NCI-H446 treated with DMSO at 0.1 percent for 48 hours (cell line): ENCODE results near the gene KCNJ8.
"Not testable (repeated sequence)": the region's sequence is repeated elsewhere in the genome, so short reads cannot be mapped to it uniquely, and the experiment has no call there.

Source experiments
- DNase-seq: peaks from one replicate; lab custom pipeline; 2025; lab: John Stamatoyannopoulos, UW

Gene KCNJ8

DNA sequence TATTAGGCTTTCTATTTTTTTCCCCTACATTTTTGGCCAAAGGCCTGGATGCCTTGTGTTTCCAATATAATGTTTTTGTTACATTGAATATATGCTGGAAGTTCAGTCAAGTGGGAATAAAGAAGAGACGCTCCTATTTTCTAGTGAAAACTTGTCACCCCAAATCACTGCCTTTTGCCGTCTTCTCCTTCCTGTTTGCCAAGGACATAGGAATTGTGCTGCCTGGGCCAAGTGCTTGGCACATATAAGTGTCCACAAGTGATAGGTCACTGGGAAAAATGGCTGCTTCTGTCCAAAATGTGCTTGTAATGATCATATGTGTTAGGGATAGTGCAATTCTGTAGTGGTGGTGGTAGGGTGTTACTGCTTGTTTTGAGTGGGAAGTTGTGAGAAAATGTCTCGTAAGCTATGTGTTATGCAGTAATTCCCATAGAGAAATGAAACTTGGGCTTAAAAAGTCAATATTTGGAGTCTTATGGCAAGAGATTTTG is 11.6 kb upstream of the KCNJ8 start:
- DNase-seq, result no peak

DNA sequence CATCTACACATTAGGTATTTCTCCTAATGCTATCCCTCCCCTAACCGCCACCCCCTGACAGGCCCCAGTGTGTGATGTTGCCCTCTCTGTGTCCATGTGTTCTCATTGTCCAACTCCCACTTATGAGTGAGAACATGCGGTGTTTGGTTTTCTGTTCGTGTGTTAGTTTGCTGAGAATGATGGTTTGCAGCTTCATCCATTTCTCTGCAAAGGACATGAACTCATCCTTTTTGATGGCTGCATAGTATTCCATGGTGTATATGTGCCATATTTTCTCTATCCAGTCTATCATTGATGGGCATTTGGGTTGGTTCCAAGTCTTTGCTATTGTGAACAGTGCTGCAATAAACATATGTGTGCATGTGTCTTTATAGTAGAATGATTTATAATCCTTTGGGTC is 8.2 kb upstream of the KCNJ8 start:
- not testable (repeated sequence) for DNase-seq

DNA sequence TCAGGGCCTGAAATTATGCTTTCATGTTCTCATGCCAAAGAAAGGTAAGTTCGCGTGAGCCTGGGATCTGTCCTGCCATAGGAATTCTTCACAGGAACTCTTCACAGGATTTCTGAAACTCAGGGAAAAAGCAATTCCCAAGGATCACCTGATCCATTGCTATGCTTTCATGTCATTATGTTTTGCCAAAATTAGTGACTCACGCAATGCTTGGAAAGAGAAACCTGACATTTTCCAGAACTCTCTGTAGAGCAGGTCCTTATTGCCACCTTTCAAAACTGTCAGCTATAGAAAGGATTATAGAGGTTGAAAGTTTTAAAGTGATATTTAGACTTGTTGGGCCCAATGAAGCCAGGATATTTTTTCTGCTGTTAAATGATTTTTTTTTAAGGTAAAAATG is 6.3 kb upstream of the KCNJ8 start:
- DNase-seq, result no peak

DNA sequence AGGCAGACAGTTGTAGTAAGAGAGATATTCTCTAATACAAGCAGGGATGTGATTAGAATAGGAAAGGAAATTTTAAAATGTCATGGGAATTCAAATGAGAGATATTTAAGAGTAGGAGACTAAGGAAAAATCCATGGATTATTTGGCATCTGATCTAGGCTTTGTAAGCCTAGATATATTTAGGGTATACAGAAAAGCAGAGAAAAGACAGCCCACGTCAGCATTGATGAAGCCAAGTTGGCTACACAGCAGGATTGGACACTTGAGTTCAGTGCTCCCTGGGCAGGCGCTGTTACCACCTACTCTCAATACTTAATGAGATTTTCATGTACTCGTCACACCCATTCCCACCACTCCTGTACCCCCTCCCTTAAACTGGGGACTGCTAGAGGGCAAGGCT is 1.7 kb upstream of the KCNJ8 start:
- DNase-seq, result no peak

DNA sequence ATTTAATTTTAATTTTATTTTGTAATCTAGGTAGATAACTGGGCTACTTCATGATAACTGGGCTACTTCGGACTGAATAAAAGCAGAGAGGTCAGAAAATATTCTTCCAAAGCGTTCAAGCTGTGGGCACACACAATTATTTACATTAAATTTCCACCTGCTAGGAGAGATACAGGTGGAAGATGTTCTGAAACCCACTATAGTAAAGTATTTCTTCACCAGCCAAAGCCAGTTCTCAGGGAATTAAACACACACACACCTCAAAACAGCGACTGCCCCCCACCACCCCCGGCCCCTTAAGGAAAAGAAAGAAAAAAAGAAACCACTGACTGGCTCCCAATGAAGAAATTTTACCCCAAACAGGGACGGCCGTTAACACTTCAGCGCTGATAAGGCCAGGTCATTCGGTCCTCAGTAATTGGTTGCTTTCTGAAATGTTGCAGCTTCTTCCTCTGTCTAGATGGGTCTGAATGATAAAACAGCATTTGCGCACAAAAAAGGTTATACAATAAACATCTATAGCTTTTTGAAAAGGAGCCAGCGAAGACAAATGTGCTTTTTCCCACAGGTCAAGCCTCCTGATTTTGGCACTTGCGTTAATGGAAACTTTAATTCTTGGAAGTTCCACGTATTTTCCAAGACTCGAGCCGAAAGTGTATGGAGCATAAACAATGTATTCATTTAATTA is 771 bp upstream of the KCNJ8 start:
- no peak for DNase-seq

DNA sequence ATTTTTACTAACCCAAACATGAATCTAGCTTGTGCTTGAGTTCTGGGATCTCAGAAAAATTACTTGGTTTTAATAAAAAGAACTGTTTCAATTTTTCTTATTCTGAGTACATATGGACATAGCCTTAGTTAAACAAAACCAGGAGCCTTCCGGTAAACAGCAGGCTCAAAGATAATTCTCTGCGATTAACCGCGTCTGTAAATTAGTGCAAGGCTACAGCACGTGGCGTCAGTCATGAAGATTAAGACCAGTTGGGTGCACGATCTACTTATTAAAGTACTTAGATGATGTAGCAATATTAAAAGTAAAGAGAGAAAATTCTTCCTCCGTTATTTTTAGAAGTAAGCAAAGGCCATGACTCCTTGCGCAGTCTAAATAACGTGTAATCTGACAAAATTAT is 700 bp downstream of the KCNJ8 start:
- no peak for DNase-seq

DNA sequence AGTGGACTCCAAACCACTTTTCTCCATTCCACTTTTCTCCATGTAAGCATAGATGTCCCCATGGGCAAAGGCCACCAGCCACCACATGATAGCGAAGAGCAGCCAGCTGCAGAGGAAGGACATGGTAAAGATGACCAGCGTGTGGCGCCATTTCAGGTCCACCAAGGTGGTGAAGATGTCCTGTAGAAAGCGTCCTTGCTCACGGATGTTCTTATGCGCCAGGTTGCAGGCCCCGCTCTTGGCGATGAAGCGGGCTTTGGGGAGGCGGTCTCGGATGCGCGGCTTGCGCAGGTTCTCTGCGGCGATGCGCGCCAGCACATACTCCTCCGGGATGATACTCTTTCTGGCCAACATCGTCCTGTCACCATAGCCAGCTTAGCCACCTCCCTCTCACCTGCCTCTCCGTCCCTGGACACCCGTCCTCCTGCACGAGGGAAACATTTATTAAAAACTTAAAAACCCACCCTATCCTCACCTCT is 1.2 kb downstream of the KCNJ8 start:
- DNase-seq, result no peak

DNA sequence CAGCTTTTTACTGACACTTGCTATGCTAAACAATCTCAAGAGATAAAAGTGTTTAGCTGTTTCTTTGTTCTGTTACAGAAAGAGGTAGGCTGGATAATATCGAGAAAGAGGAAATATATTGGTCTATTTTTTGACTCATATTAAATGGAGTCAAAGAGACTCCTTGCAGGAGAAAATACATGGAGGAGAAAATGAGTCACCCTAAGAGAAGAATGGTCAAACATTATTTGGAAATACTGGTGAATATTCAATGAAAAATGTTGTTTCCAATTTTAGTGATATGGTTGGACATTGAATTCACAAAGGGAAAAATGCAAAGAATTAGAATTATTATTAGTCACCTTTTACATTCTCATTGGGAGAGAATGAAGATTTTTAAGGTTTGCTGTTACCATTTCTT is 3.2 kb downstream of the KCNJ8 start:
- no peak for DNase-seq

DNA sequence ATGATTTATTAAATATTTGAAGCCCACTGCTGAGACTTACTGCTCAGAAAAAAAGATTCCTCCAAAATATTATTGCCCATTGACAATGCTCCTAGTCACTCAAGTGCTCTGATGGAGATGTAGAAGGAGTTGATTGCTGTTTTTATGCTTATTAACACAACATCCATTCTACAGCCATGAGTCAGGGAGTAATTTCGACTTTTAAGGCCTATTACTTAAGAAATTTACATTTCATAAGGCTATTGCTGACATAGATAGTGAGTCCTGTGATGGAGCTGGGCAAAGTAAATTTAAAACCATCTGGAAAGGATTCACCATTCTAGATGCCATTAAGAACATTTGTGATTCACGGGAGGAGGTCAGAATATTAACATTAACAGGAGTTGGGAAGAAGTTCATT is 5.2 kb downstream of the KCNJ8 start:
- no peak for DNase-seq

DNA sequence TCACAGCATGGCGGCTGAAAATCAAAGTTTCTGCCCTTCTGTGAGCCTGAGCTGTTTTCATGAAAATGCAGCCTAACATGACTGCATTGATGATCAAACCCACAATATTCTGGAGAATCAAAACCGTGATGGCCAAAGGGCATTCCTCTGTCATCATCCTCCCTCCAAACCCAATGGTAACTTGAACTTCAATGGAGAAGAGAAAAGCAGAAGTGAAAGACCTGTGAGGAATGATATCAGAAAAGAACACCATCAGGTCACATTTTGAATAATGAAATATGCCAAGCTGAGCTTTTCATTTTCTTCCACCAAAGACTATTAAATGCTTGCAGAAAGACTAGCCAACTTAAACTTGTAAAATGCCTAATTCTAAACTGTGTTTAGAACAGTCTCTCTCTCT is 8.1 kb downstream of the KCNJ8 start:
- DNase-seq, result no peak

DNA sequence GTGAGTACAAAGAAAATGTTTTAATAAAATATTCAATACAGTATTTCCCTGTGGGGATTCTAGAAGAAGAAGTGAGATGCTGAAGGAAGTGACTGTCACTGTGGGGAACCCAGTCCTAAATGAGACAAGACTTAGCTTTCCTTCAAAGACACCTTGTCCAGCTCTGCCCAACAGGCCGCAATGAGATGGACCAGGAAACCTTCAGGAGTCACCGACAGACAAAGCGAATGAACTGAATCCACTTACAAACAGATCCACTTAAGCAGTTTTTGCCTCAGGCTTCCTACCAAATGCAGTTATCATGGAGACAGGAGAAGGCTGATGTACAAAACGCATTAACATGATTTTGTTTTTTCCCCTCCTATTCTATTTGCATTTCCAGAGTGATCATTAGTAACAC is 9.6 kb downstream of the KCNJ8 start:
- no peak for DNase-seq

DNA sequence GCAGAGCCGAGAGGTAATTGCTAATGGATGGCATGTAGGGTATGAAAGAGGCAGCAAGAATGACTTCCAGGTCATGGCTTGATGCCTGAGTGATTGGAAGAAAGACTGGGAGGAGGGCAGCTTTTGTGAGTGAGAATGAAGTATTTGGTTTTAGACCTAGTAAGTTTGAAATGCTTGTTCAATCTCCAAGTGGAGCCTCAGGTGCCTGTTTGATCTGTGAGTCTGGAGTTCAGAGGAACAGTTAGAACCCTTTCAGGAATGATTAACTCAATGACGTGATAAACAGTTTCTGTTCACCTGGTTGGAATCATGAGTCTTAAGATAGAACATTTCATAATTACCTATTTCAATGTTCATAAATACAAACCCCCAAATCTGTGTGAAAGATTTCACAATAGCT is 10.4 kb downstream of the KCNJ8 start:
- no peak for DNase-seq

DNA sequence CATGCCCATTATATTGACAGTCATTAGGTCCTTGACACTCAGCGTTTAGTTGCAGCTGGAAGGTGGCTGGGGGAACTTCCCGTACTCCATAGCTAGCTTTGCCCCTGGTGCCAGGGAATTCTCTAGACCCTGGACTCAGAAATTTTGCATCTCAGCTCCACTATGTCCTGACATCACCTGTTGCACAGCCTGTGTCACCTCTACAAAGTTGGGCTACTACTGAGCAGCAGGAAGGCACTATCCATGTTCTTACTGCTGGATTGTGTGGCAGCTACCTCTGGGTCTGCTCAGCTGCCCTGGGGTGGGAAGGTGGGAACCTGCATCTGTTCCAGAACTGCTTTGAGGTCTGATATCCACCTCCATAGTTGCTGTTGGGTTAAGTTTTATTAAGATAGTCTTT is 11.0 kb downstream of the KCNJ8 start:
- DNase-seq, result no peak

DNA sequence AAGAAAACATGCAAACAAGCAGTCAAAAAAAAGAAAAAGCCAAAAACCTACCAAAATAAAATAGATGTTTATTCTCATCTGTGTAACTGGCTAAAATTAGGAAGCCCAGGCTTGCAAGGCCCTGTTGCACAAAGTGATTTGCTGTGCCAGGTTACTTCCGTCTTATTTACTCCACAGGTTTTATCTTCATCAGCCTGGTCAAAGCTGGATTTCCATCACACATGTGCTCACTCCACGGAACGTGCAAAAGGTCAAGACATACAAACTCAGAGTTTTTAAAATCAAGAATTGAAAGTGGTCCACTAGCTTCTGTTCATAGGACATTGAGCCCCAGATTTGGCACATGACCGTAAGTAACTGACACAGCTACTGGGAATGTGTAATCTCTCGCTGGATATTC is 14.8 kb downstream of the KCNJ8 start:
- no peak for DNase-seq

DNA sequence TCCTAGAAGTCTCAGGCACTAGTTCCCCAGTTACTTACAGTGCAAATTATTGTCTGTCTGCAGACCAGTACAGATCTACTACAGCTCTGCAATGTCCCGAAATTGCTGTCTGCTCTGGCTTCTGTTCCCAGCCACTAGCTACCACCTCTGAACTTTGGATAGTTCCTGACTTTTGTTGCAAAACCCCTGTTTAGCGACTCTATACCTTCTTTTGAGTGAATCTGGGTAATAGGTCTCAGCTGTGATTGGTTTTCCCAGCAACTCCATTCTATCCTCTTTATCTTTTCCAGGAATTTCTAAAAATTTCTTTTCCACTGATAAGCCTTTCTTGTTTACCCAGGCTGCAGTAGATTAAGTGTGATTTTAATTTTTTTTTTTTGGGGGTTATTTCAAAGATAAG is 16.8 kb downstream of the KCNJ8 start:
- DNase-seq, result no peak

DNA sequence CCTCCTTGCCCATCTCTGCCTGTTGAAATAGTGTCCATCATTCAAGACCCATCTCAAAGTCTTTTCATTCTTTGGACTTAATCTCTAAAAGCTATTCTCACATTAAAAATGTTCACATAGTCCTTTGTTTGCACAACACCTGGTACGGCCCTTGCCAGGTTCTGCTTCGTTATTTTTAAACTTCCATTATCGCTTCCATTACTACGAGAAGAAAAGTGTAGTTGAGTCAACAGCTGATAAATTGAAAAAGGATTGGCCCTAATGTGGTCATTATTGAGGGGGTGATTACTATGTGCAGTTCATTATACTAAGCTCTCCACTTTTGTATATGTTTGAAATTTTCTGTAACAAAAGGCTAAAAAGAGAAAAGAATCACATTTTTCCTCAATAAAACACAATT is 17.8 kb downstream of the KCNJ8 start:
- no peak for DNase-seq

DNA sequence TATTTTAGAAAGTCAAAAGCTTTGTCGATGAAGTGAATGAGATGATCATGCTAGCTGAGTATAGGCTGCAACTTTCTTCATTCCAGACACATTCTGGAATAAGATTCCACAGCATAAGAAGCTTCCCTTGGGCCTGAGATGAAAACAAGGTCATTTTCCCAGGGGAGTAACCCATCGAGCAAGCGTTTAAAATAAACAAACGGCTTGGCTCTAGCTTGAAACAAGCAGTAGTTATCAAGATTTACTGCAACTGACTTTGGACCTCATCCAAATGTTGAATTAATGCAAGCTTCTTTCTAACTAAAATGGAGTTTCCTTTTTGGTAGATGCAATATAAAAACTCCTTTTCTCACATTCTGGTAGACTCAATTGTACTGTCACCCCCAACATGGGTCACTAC is 23.0 kb downstream of the KCNJ8 start:
- DNase-seq, result peak; percentile 15

DNA sequence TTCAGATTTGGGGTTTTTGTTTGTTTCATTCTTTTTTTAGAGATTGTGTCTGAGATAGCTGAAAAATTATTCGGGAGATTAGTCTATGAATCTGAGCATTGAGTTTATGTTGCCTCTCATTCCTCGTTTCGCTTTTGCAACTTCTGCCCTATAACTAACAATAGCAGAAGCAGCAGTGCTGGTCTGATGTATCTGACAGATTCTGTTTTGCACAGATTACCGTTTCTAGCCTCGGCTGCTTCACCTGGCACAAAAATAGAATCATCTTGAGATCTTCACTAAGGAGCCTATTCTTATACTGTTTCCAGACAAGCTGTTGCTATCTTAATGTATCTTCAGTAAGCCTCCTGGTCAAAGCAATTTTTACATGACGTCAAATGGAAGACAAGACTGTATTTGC is 29.2 kb downstream of the KCNJ8 start:
- DNase-seq, result no peak

DNA sequence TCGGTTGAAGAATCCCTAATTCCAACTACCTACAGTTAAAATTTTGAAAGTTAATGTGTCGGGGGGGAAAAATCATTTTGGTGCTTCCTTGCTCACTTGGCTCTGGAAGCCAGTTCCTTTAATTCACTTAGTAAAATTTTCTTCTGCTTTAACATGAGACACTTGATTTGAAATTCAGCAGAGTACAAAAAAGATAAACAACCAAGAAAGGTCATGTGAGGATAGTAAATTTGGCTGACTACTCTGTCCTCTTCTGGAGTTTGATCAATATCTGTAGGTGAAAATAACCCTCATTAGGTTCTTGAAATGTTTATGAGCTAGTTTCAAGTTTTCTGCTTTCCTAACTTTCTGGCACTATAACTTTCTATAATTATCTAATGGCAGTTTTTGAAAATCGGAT is 43.4 kb downstream of the KCNJ8 start:
- peak; percentile 21 for DNase-seq

DNA sequence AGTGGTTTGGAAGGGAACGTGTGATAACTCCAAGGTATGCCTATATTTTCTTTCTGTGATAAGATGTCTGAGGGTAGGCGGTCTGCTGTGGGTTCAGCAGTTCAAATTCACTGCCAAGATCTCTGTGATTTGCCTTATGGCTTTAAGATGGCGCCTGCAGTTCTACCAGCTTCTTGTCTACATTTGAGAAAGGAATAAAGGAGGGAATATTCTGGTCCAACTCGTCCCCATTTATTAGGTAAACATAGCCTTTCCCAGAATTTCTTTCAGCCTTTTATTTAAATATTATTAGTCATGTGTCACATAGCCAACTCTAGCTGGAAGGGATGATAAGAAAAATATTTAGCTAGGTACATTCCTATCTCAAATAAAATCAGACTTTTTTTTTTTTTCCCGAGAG is 48.8 kb downstream of the KCNJ8 start:
- DNase-seq, result no peak

DNA sequence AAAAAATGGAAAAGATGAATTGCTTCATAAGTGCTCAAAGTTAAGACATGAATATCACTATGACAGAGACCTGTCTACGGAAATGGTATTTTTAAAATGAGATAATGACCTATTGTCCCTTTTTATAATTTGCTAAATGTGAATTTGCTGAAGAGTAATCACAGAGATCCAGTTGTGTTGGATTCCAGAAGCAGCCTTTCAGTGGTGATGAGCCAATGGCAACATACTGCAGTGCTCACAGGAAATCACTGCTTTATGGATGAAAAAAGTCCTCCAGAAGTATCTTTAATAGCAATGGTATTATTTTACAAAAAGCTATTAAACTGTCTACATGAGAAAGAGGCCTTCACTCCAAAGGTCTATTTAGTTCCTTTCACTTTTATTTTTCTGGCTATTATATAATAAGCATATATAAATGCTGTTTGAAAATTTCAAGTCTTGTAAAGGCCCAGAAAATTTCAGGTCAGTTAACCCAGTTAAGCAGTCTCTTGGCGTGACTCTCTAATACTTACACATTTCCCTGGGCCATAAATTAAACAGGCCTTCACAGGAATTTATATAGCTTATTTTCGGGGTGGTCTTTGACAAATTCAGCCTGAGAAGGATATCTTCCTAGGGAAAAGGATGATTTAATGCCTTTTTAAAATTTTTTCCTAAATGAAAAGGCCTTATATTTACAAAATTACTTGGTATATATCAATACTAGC is 55.4 kb downstream of the KCNJ8 start:
- no peak for DNase-seq

DNA sequence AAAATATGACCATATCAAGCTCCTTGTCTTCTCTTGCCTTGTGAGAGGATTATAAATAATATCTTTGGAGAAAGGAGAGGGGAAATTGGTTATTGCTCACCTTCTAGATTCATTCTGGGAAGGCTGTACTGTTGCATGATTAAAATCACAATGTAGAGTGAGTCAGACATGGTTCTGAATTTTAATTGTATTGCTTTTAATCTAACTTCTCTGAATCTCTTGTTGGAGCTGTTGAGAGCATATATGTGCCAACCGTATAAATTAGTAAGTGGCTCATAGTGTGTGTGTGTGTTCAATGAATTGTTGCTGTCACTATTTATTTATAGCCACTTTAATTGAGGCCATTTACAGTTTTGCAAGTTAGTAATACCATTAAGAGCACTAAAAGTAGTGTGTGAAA is 56.1 kb downstream of the KCNJ8 start:
- DNase-seq, result no peak

DNA sequence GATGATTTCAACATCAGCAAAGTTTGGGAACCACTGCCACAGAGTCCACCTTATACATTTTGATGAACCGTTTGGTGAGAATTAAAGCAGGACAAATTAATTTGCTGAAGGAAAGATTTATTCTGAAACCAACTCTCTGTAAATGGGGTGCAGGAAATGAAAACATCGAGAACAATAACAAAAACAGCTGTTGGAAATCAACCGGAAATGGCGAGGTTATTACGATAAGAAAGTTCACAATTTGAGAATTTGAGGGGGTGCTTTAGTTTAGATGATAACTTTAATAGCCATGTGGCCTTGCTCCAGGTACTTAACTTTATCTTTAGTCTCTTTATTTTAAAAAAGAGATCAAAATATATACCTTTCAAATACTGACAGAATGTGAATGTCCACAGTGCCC is 56.7 kb downstream of the KCNJ8 start:
- no peak for DNase-seq

DNA sequence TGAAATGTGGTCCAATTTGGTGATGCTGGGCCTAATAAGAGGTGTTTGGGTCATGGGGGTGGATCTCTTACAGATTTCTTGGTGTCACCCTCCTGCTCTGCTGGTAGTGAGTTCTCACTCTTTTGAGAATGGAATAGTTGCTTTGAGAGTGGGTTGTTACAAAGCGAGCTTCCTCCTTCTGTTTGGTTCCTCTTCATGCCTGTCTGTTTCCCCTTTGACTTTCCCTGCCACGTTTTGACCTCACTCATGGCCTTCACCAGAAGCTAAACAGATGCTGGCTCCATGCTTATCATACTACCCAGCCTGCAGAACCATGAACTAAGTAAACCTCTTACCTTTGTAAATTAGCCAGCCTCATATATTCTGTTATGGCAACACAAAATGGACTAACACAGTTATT is 59.1 kb downstream of the KCNJ8 start:
- DNase-seq, result no peak
